Cardiac fibroblast (primary cell): ENCODE results near the gene RUBCNL.

Experiments
- DNase-seq, 2 donors: peaks; one replicate each; pipeline versions ENCODE4 v3.0.0 to v3.0.0-alpha.2; 2010; ENCODE audit warnings: low read depth in 2 of 2
- H3K4me3 ChIP-seq, 2 donors: replicated peaks in 1 of 2; 1 replicate in 1 of 2; 2 replicates in 1 of 2; pipeline ENCODE4 v1.5.1; 2011; ENCODE audit warnings: low read depth in 2 of 2, low read length in 2 of 2, mild to moderate bottlenecking in 2 of 2, moderate library complexity in 1 of 2
- CTCF ChIP-seq: IDR thresholded peaks from one replicate; pipeline ENCODE4 v1.5.1; 2011; ENCODE audit warnings: low read depth, mild to moderate bottlenecking, low read length, inconsistent platforms

Gene RUBCNL

DNA sequence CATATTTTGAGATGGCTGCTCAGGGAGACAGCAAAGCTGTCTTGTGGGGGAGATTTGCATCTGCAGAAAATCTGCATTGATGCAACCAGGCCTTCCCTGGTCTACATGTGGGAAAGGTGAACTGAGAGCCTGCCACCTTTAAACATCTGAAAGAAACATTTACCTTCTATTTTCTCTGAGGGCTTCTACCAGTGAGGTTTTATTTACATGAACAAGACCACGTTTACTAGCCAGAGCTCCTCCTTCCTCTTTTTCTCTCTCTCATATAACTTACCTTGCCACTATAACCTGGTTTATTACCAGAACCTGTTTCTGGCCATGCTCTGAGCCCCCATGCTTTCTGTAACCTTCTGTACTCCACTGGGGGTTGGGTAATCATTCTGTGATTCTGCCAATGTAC, 14.4 kb upstream of the RUBCNL start:
- no peak overlapping the region for H3K4me3 ChIP-seq
- TF ChIP-seq CTCF: no peak
- DNase-seq: no peak

GRCh38 chr13:46396341-46396740, 9.3 kb upstream of the RUBCNL start:
- no peak overlapping the region for H3K4me3 ChIP-seq
- no peak for TF ChIP-seq CTCF
- peak in 1 of 2 donors; percentile 35 for DNase-seq

DNA sequence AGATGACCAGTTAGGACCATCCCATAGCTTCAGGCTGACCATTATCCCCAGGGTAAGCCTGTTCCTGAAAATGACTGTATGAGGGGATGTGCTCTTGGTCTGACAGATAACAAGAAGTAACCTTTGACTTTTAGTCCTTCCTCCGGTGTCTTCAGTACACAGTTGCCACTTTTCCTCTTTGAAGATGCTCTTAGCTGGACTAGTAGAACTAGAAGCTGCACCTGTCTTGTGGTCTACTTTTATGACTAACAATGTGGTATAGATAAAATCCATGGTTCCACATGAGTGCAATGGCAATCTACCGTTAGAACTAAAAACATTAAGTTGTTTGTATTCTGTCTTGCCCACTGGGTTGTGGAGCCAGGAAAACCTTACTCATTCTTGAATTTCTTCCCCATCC, 5.9 kb upstream of the RUBCNL start:
- no peak for DNase-seq
- no peak for TF ChIP-seq CTCF
- no peak overlapping the region for H3K4me3 ChIP-seq

GRCh38 chr13:46389457-46390451, 2.7 kb upstream of the RUBCNL start:
- DNase-seq: no peak
- H3K4me3 ChIP-seq: no peak overlapping the region
- TF ChIP-seq CTCF: no peak

GRCh38 chr13:46388846-46389245, 1.8 kb upstream of the RUBCNL start:
- H3K4me3 ChIP-seq: no peak overlapping the region
- DNase-seq: no peak
- no peak for TF ChIP-seq CTCF

DNA sequence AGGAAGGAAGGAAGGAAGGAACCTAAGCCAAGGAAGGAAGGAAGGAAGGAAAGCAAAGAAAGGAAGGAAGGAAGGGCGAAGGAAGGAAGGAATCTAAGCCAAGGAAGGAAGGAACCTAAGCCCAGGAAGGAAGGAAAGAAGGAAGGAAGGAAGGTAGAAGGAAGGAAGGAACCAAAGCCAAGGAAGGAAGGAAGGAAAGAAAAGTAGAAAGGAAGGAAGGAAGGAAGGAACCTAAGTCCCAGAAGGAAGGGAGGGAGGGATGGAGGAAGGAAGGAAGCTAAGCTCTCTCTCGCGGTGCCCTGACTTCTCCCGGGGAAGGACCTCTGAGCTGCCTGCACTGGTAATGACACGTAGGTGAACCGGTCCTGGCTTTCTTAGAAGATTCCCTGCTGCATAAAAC, 1.3 kb upstream of the RUBCNL start:
- H3K4me3 ChIP-seq: no peak overlapping the region
- TF ChIP-seq CTCF: no peak

More for the DNA sequence above, 1.3 kb upstream of the RUBCNL start:
- no peak for DNase-seq
